Measurements from ENCODE around the gene UBE4A. TPM values are rescaled to one million over a fixed set of nuclear protein-coding genes. Genes with fewer than 3 reads are reported as not detected.

UBE4A gene
- total RNA-seq, 1 donor from 2014 or later: 40.8 TPM

GRCh38 chr11:118427707-118428106, 68.3 kb downstream of the UBE4A start:
- ATAC-seq (no peak), DNase-seq (ENCODE audit: low spot score) (no peak)
- intact Hi-C loops (cut with DNase I): no loop called here

GRCh38 chr11:118430956-118431355, 71.6 kb downstream of the UBE4A start:
- no peak for ATAC-seq

GRCh38 chr11:118434123-118434552, 74.7 kb downstream of the UBE4A start:
- DNase-seq (ENCODE audit: low spot score) (no peak), ATAC-seq (no peak)
- intact Hi-C loops (cut with DNase I): no loop called here

More at GRCh38 chr11:118430956-118431355, 71.6 kb downstream of the UBE4A start:
- DNase-seq (ENCODE audit: low spot score): no peak
- intact Hi-C loops (cut with DNase I): no loop called here

DNA sequence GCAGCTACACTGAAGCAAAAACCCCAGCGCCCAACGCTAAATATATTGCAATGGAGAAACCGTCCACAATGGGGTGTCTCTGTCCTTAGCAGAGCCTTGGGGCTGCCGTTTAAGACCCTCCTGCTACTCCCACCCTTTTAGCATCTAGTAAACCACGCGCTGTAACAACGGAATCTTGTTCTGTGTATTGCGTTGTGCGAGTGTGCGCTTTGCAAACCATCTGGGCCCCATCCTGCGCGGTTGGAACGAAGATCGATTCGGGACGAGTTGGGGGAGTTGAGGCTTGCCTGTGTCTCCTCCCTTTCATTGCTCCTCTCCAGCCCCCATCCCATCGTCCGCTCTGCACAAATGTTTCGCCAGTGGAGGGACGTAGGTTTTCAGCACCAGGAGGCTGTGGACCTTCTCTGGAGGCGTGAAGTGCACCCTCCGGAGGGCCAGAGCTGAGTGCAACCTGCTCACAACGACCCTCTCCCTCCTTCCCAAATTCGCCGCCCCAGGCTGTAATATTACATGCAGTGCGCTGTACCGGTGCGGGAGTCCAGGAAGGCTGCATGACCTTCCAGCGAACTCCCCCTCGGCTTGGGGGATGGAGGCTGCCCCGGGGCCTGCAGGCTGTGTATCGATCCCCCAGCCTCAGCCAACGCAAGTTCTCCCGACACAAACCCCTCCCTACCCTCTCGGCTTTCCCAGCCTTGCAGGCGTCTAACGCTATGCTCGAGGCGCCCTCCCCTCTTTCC, 75.3 kb downstream of the UBE4A start:
- ATAC-seq: peak; percentile 20
- DNase-seq (ENCODE audit: low spot score): peak; percentile 63
- intact Hi-C loops (cut with DNase I): no loop called here

DNA sequence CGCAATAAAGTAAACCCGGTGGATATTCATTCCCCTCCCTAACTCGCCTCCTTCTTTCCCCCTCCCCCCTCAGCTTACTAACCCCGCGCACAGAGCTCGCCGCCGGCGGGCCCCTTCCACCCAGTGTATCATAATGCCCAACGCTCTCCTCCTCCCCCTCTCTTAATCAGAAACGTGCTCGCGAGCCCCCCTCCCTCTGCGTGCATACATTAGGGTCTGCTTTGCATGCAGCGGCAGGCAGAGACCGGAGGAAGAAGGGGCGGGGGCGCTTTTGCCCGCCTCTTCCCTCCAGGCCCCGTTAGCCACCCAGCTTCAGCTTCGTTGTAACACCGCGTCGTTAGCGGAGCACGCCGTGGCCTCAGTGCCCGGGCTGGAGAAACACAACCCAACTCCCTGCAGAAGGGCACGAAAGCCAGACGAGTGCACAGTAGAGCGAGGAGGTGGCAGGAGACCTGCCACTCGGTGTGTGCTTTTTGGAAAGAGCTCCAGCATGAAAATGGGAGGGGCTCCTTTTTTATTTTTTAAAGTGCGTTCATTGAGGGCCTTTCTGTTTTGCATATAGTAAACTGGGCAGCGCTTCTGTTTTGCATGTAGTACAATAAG, 76.0 kb downstream of the UBE4A start:
- ATAC-seq (peak; percentile 36), DNase-seq (ENCODE audit: low spot score) (peak; percentile 71)
- intact Hi-C loops (cut with DNase I): no loop called here

GRCh38 chr11:118435893-118436624, 76.7 kb downstream of the UBE4A start, which contains the start of gene KMT2A:
Gene KMT2A, plus strand, starts transcription at chr11:118436492. Its CDS starts 21 bp downstream, at chr11:118436513.
- ATAC-seq (peak; percentile 91), DNase-seq (ENCODE audit: low spot score) (peak; percentile 99)
- intact Hi-C loops (cut with DNase I): no loop called here

GRCh38 chr11:118436639-118437207, 77.3 kb downstream of the UBE4A start:
- peak; percentile 80 for DNase-seq (ENCODE audit: low spot score)
- ATAC-seq: no peak
- intact Hi-C loops (cut with DNase I): no loop called here

DNA sequence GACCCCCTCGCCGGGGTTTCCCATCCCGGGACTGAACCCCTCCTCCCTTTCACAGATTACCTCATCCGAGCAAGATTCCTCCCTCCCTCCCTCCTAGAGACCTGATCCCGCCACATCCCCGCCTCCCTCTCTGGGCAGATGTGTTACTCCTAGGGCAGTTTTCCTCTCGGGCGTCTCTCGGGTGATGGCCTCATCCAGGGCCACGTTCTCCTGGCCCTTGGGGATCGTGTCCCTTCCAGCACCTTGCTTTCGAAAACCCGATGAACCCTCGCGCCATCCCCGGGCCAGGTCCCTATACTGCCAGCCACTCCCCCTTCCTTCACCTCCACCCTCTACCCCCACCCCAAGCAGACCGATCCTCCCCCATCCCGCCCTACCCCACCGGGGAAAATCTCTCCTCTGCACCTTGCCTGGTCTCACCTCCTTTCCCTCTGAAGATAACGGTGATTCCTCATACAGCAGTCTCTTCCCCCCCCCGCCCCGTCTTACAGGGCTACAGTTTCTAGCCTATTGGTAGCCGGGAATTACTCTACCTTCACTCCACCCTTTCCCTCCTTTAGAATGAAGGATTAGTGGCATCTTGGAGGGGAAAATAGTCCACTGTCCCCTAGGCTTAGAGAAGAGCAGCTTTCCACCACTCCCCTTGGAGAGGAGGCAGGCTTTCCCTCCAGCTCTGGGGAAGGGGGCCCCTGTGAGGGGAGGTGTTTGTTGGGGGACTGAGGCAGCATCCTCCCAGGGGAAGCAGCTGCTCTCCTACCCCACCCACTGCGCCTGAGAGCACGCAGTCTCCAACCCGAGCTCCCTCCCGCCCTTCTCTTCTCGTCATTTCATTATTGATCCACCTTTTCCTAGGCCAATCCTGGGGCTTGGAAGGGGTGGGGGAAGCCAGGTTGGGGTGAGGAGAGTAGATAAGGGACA, 78.1 kb downstream of the UBE4A start:
- ATAC-seq: peak; percentile 32
- DNase-seq (ENCODE audit: low spot score): peak; percentile 59
- intact Hi-C loops (cut with DNase I): no loop called here

GRCh38 chr11:118438314-118438931, 79.0 kb downstream of the UBE4A start:
- ATAC-seq: peak; percentile 56
- intact Hi-C loops (cut with DNase I): no loop called here
- no peak for DNase-seq (ENCODE audit: low spot score)

- intact Hi-C loops (cut with DNase I): no loop called here
- ATAC-seq (no peak), DNase-seq (ENCODE audit: low spot score) (no peak)
Observed at GRCh38 chr11:118439646-118440045, 80.2 kb downstream of the UBE4A start.

DNA sequence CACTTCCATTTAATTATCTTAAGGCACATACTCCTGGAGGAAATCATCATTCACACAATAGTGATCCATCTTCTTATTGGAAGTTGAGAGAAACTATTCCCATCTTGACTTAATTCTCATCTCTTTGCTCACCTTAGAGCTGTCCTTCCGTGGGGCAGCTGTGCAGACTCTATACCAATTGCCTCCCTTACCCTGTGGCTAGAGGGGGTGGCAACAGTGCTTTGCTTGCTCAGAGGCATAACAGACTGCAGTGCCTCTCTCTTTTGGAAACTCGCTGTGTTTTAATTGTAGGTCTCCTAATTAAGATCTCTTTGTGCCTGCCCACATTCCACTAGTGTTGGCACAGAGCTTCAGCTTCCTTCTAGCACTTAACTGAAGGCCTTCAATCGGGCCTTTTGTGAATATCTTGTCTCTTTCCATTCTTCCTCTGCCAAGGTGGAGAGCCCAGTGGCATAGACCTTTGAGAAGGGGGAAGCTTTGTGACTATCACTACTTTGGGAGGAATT, 82.4 kb downstream of the UBE4A start:
- no peak for ATAC-seq
- no peak for DNase-seq (ENCODE audit: low spot score)
- intact Hi-C loops (cut with DNase I): no loop called here

DNA sequence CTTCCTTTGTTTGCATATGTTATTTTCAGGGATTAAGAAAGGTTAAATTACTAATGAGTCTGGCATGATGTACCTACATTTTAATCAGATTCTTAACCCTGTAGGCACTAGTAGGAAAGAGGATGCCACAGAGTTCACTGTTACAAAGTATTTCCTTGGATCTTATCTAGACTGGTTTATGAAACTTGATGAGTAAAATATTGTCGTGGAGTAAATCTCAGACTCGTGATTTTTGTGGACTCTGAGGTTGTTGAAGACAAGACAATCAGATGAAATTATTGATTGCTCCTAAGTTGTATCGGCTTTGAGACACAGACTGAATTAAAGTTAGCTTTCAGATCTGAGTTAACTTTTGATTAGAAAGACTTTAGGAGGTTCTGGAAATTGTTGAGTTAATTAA, 82.9 kb downstream of the UBE4A start:
- no peak for DNase-seq (ENCODE audit: low spot score)
- no peak for ATAC-seq
- intact Hi-C loops (cut with DNase I): no loop called here

DNA sequence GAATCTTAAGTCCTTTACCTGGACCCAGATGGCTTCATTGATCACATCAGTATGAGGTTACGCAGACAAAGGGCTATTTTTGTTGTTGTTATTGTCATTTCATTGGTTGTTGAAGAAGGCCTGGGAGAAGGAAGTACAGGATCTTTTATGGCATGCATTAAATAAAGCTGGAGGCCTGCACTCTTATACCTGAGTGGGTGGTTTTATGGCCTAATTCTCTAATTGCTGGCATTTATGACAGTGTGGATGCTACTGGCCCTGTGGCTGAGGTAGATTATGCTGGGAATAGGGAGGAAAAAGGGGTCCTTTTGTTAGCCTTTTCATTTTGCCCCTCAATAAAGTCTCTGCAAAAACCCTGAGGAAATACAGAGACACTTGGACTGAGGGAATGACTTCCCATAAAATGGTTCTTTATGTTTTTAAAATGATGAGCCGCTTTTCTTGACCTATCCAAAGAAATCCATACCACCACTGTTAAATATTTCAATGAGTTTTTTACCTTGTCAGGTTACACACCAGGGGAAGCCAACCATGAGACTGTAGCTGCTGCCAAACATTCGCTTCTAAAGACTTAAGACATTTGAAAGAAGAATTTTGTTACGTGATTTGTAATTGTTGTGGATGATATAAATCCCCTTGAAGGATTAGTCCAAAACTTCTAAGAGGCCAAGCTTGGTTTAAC, 83.6 kb downstream of the UBE4A start:
- DNase-seq (ENCODE audit: low spot score) (no peak), ATAC-seq (no peak)
- intact Hi-C loops (cut with DNase I): no loop called here

DNA sequence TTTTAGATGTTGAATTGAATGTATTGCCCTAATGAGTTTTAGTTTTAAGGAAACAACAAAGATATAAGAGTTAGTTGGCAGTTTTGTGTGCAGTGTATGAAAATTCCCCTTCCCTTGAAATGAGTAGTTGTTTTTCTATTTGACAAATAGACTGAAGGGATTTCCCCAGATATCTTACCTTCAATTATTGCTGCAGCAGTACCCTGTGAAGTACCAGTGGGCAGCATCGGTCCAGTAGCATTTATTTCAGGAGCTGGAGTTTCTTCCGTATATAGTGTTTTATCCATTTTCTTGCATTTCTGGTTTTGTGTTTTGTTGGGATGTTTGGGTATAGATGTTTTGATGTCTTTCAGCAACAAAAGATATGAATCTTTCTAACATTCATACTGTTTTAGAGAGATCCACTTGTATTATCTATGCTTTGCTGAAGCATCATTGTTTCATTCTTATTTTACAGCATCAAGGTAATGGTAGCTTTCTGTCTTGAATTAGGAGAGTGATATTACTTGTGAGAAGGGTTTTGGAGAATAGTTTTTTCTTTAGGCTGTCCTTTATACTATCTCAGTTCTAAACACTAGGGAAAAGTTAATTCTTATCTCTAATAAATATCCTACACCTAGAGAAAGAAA, 84.3 kb downstream of the UBE4A start:
- ATAC-seq: no peak
- intact Hi-C loops (cut with DNase I): no loop called here
- no peak for DNase-seq (ENCODE audit: low spot score)

- intact Hi-C loops (cut with DNase I): no loop called here
- ATAC-seq (no peak), DNase-seq (ENCODE audit: low spot score) (no peak)
Observed at GRCh38 chr11:118447423-118447822, 88.0 kb downstream of the UBE4A start.

DNA sequence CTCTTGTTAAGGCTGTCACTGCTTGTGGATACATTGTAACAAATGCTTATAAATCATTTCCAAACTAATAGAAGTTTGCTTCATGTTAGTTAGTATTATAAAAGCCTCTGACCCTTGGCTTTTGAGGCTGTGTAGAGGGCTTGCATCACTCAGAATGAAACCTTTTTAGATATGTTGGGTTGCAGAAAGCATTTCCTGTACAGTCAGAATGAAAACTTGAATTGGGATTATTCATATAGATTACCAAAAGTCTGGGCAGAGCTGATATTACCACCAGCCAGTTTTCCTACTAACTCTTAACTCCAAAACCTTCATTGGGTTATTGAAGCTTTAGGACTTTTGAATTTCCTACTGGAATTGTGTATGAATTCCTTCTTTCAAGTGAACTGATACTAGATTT, 88.9 kb downstream of the UBE4A start:
- no peak for ATAC-seq
- intact Hi-C loops (cut with DNase I): no loop called here
- no peak for DNase-seq (ENCODE audit: low spot score)

Data from sciatic nerve (tissue), 2 donors.